Measurements from ENCODE around the gene CEACAM4. TPM values are rescaled to one million over a fixed set of nuclear protein-coding genes. Genes with fewer than 3 reads are reported as not detected.

Gene CEACAM4
- total and polyA plus RNA-seq, 12 donors: 0.23 to 0.66 (median 0.45) TPM; not detected in 4

GRCh38 chr19:41570639-41571112 is 56.2 kb downstream of the CEACAM4 start:
- ATAC-seq (peak; percentile 87 to 97 (median 94)), DNase-seq (peak; percentile 76 to 83)
- intact Hi-C loops (cut with DNase I): loop anchor here in 7 of 10 donors (1.0 to 10.0 kb wide), 5 partner anchors 121 to 366 kb away; no protein-coding TSS in a partner anchor
- H3K27ac ChIP-seq: no peak overlapping the region
- WGBS, 2 donors: 3 to 4% methylated on average over 7 of the region's 7 CpGs
- peaks cover 0 to 59% (median 31%) of the 10 kb centered on the region in 7 donors for H3K27me3 ChIP-seq
- TF ChIP-seq CTCF (IDR thresholded peaks at IDR 0.05): peak; percentile 63 to 93 (median 89)
- H3K36me3 ChIP-seq: no peaks in the 10 kb centered on the region
- peaks cover 0 to 8% (median 0%) of the 10 kb centered on the region in 11 donors for H3K9me3 ChIP-seq
- peaks cover 0 to 7% (median 0%) of the 10 kb centered on the region in 9 donors for H3K4me1 ChIP-seq
- H3K4me3 ChIP-seq: no peak overlapping the region

GRCh38 chr19:41570179-41570578 is 56.7 kb downstream of the CEACAM4 start:
- H3K4me3 ChIP-seq: no peak overlapping the region
- ATAC-seq (peak in 2 of 8 donors; percentile 13 to 14), DNase-seq (no peak)
- peaks cover 0 to 4% (median 0%) of the 10 kb centered on the region in 9 donors for H3K4me1 ChIP-seq
- H3K9me3 ChIP-seq: peaks cover 0 to 8% (median 0%) of the 10 kb centered on the region in 11 donors
- intact Hi-C loops (cut with DNase I): loop anchor here in 7 of 10 donors (1.0 to 10.0 kb wide), 5 partner anchors 121 to 365 kb away; no protein-coding TSS in a partner anchor
- WGBS, 2 donors: 47 to 69% methylated on average over 3 of the region's 3 CpGs
- H3K36me3 ChIP-seq: no peaks in the 10 kb centered on the region
- H3K27me3 ChIP-seq: peaks cover 0 to 64% (median 36%) of the 10 kb centered on the region in 7 donors
- TF ChIP-seq CTCF (IDR thresholded peaks at IDR 0.05): no peak
- no peak overlapping the region for H3K27ac ChIP-seq

GRCh38 chr19:41569481-41570150 is 57.3 kb downstream of the CEACAM4 start:
- WGBS, 2 donors: 46 to 50% methylated on average over 11 of the region's 11 CpGs

More at GRCh38 chr19:41569481-41570150, 57.3 kb downstream of the CEACAM4 start:
- Histone ChIP-seq H3K9me3 (peaks cover 0 to 8% (median 0%) of the 10 kb centered on the region in 11 donors), H3K36me3 (no peaks in the 10 kb centered on the region), H3K27me3 (peaks cover 0 to 69% (median 42%) of the 10 kb centered on the region in 7 donors), H3K4me1 (peaks cover 0 to 9% (median 4%) of the 10 kb centered on the region in 9 donors), H3K27ac (no peak overlapping the region), H3K4me3 (no peak overlapping the region)
- no peak for TF ChIP-seq CTCF (IDR thresholded peaks at IDR 0.05)
- ATAC-seq: peak in 1 of 8 donors; percentile 26
- intact Hi-C loops (cut with DNase I): loop anchor here in 9 of 10 donors (1.0 to 10.0 kb wide), 7 partner anchors 115 to 365 kb away; no protein-coding TSS in a partner anchor
- no peak for DNase-seq

Other genes with a start within 250 kb of the CEACAM4 start
- 10 to 100 TPM; 10.6 to 17.8 (median 13.6) TPM for gene EXOSC5, start 229.7 kb downstream of the CEACAM4 start, total RNA-seq
- 10 to 100 TPM; 17.1 to 43.8 TPM for gene EXOSC5, start 229.7 kb downstream of the CEACAM4 start, polyA plus RNA-seq
- 10 to 100 TPM; 35.5 to 63.0 (median 42.5) TPM for gene BCKDHA, start 229.3 kb downstream of the CEACAM4 start, total RNA-seq
- 10 to 100 TPM; 19.5 to 74.6 TPM for gene BCKDHA, start 229.3 kb downstream of the CEACAM4 start, polyA plus RNA-seq
- gene B3GNT8, start 199.7 kb downstream of the CEACAM4 start, total RNA-seq: 10 to 100 TPM in 2 of 10 donors, 1 to 10 TPM in 8; 6.2 to 11.7 (median 8.8) TPM
- 10 to 100 TPM in 1 of 2 donors, 1 to 10 TPM in 1; 3.3 to 13.3 TPM for gene B3GNT8, start 199.7 kb downstream of the CEACAM4 start, polyA plus RNA-seq
- 100 to 1,000 TPM in 5 of 10 donors, 10 to 100 TPM in 5; 80.8 to 139 (median 101) TPM for gene DMAC2, start 187.2 kb downstream of the CEACAM4 start, total RNA-seq
- 100 to 1,000 TPM; 103 to 118 TPM for gene DMAC2, start 187.2 kb downstream of the CEACAM4 start, polyA plus RNA-seq
- gene ERICH4, start 183.9 kb downstream of the CEACAM4 start, total RNA-seq: under 1 TPM in 1 of 10 donors, not detected in 9; 0.37 TPM
- under 1 TPM in 1 of 2 donors, not detected in 1; 0.10 TPM for gene ERICH4, start 183.9 kb downstream of the CEACAM4 start, polyA plus RNA-seq
- 1 to 10 TPM in 3 of 10 donors, under 1 TPM in 6, not detected in 1; 0.26 to 3.3 (median 0.57) TPM for gene CEACAM21, start 50.9 kb downstream of the CEACAM4 start, total RNA-seq
- under 1 TPM; 0.41 to 0.59 TPM for gene CEACAM21, start 50.9 kb downstream of the CEACAM4 start, polyA plus RNA-seq
- not detected for gene CEACAM7, start 61.2 kb upstream of the CEACAM4 start, total RNA-seq
- not detected for gene CEACAM7, start 61.2 kb upstream of the CEACAM4 start, polyA plus RNA-seq
- gene CEACAM5, start 81.6 kb upstream of the CEACAM4 start, total RNA-seq: not detected
- under 1 TPM in 1 of 2 donors, not detected in 1; 0.03 TPM for gene CEACAM5, start 81.6 kb upstream of the CEACAM4 start, polyA plus RNA-seq
- under 1 TPM in 2 of 10 donors, not detected in 8; 0.10 to 0.12 TPM for gene CEACAM6, start 128.5 kb upstream of the CEACAM4 start, total RNA-seq
- gene CEACAM6, start 128.5 kb upstream of the CEACAM4 start, polyA plus RNA-seq: under 1 TPM in 1 of 2 donors, not detected in 1; 0.03 TPM
- gene CEACAM3, start 169.5 kb upstream of the CEACAM4 start, total RNA-seq: 1 to 10 TPM in 1 of 10 donors, under 1 TPM in 7, not detected in 2; 0.21 to 1.5 (median 0.40) TPM
- gene CEACAM3, start 169.5 kb upstream of the CEACAM4 start, polyA plus RNA-seq: not detected
- gene LYPD4, start 217.6 kb upstream of the CEACAM4 start, total RNA-seq: not detected
- not detected for gene LYPD4, start 217.6 kb upstream of the CEACAM4 start, polyA plus RNA-seq
- not detected for gene DMRTC2, start 218.0 kb upstream of the CEACAM4 start, total RNA-seq
- not detected for gene DMRTC2, start 218.0 kb upstream of the CEACAM4 start, polyA plus RNA-seq
- gene RPS19, start 233.2 kb upstream of the CEACAM4 start, total RNA-seq: 1,000 to 10,000 TPM in 1 of 10 donors, 100 to 1,000 TPM in 9; 446 to 1,030 (median 578) TPM
- 1,000 to 10,000 TPM; 1,092 to 1,996 TPM for gene RPS19, start 233.2 kb upstream of the CEACAM4 start, polyA plus RNA-seq